HepG2 (cell line): ENCODE results near the gene SYNGAP1. TPM values are rescaled to one million over a fixed set of nuclear protein-coding genes. Genes with fewer than 3 reads are reported as not detected.

Experiments used
- ATAC-seq: fragments of 200-7000 bp; cut with Tn5 transposase; 3 replicates; pipeline ENCODE4 v1.9.1; 2020; ENCODE audit warnings: mild to moderate bottlenecking, moderate library complexity
- BruUV-seq: library from RNA; stranded (reverse); fragments of 400-500 nt; replicated peaks from 2 replicates; lab custom pipeline; 2021; lab: Mats Ljungman, UMichigan
- CTCF ChIA-PET: fragments of 300-600 bp; formaldehyde crosslinking; extraction: SDS; loops from one replicate; lab custom pipeline; 2021; ENCODE audit warnings: low total read pairs, inconsistent platforms, low intra/inter-chr PET ratio; lab: Yijun Ruan, JAX
- POLR2A ChIA-PET: fragments of 350-600 bp; sonication (Branson Sonifier 250); formaldehyde crosslinking; loops from one replicate; lab custom pipeline; 2020; ENCODE audit warnings: antibody characterized with exemption, inconsistent platforms; lab: Yijun Ruan, JAX
- DNase-seq: peaks from one replicate; pipeline ENCODE4 v3.0.0-alpha.2; 2015; ENCODE audit warnings: low spot score
- FAIRE-seq: peaks from 3 replicates; lab custom pipeline; 2011; peaks lifted over from hg19 to GRCh38; lab: Jason Lieb, UNC
- H2AFZ ChIP-seq: one replicate; pipeline ENCODE4 v1.6.1; 2011; ENCODE audit warnings: low read length, inconsistent platforms
- H3K27ac ChIP-seq: fragments of 300-600 bp; 3 replicates; pipeline ENCODE4 v1.8.0; 2011; ENCODE audit warnings: mixed run types, mild to moderate bottlenecking, mixed read lengths, low read length, inconsistent platforms; ENCODE audit not compliant: insufficient read depth; ENCODE audit errors: extremely low read length
- H3K27me3 ChIP-seq, 2 experiments: fragments of 200-600 bp in 1 of 2; 2 replicates in 1 of 2; 3 replicates in 1 of 2; pipeline versions ENCODE4 v1.6.0 to v1.8.0; 2011; ENCODE audit warnings: low read length in 2 of 2, mild to moderate bottlenecking in 2 of 2, moderate library complexity in 2 of 2, inconsistent platforms in 1 of 2; ENCODE audit not compliant: insufficient read depth in 2 of 2, control insufficient read depth in 1 of 2
- H3K36me3 ChIP-seq, 2 experiments: fragments of 200-600 bp in 1 of 2; replicated peaks in 1 of 2; 2 replicates in 1 of 2; 3 replicates in 1 of 2; pipeline versions ENCODE4 v1.5.1 to v1.8.0; 2011; ENCODE audit warnings: low read length in 2 of 2, inconsistent platforms in 1 of 2; ENCODE audit not compliant: insufficient read depth in 2 of 2, control insufficient read depth in 1 of 2
- H3K4me1 ChIP-seq: 2 replicates; pipeline ENCODE4 v1.5.1; 2012; ENCODE audit warnings: low read length, inconsistent platforms; ENCODE audit not compliant: insufficient read depth
- H3K4me2 ChIP-seq: 2 replicates; pipeline ENCODE4 v1.6.0; 2011; ENCODE audit warnings: low read depth, low read length, inconsistent platforms
- H3K4me3 ChIP-seq, 3 experiments: fragments of 200-600 bp in 1 of 3; sonication (generic), shearing (Covaris generic) in 1 of 3; replicated peaks in 1 of 3; 2 replicates each; pipeline ENCODE4 v1.5.1; 2011 to 2016; ENCODE audit warnings: low read length in 3 of 3, inconsistent platforms in 2 of 3, low read depth in 2 of 3, mild to moderate bottlenecking in 2 of 3, control low read depth in 1 of 3, mixed read lengths in 1 of 3; ENCODE audit not compliant: insufficient read depth in 1 of 3
- H3K79me2 ChIP-seq: one replicate; pipeline ENCODE4 v1.6.1; 2011; ENCODE audit warnings: low read length, inconsistent platforms; ENCODE audit not compliant: insufficient read depth
- H3K9ac ChIP-seq: 2 replicates; pipeline ENCODE4 v1.6.0; 2011; ENCODE audit warnings: mild to moderate bottlenecking, low read depth, low read length, inconsistent platforms; ENCODE audit not compliant: insufficient read depth
- H3K9me3 ChIP-seq: 2 replicates; pipeline ENCODE4 v1.5.1; 2012; ENCODE audit warnings: mild to moderate bottlenecking, low read length
- H4K20me1 ChIP-seq: 2 replicates; pipeline ENCODE4 v1.6.0; 2011; ENCODE audit warnings: inconsistent platforms, mild to moderate bottlenecking, low read length, moderate library complexity; ENCODE audit not compliant: insufficient read depth
- ARID4A ChIP-seq: sonication (generic); formaldehyde crosslinking; IDR thresholded peaks from 2 replicates; pipeline ENCODE4 v1.5.0; 2020; ENCODE audit warnings: mild to moderate bottlenecking, missing genetic modification reagents, borderline replicate concordance
- ATF4 ChIP-seq, 2 experiments: fragments of 450-650 bp in 1 of 2; sonication (generic) in 1 of 2; formaldehyde crosslinking; IDR thresholded peaks; 2 replicates each; pipeline versions ENCODE4 v1.5.0 to v1.8.0; 2020 to 2022; ENCODE audit warnings: mild to moderate bottlenecking in 1 of 2, missing genetic modification reagents in 1 of 2
- ATF7-NPFF ChIP-seq: sonication (generic); formaldehyde crosslinking; IDR thresholded peaks from 2 replicates; pipeline ENCODE4 v1.8.1; 2023; ENCODE audit warnings: mild to moderate bottlenecking, low read depth, missing genetic modification reagents, moderate library complexity
- CERS6 ChIP-seq: sonication (generic); formaldehyde crosslinking; IDR thresholded peaks from 2 replicates; pipeline ENCODE4 v1.5.0; 2020; ENCODE audit warnings: missing genetic modification reagents
- DDIT3 ChIP-seq: sonication (generic); formaldehyde crosslinking; IDR thresholded peaks from 2 replicates; pipeline ENCODE4 v1.4.0; 2020; ENCODE audit warnings: mild to moderate bottlenecking, missing genetic modification reagents
- DRAP1 ChIP-seq: IDR thresholded peaks from 2 replicates; pipeline ENCODE4 v1.6.1; 2016; ENCODE audit warnings: missing genetic modification reagents, missing compliant biosample characterization
- GZF1 ChIP-seq: sonication (generic); formaldehyde crosslinking; IDR thresholded peaks from 2 replicates; pipeline ENCODE4 v1.5.1; 2020; ENCODE audit warnings: mild to moderate bottlenecking, missing genetic modification reagents
- KMT2B ChIP-seq: IDR thresholded peaks from 2 replicates; pipeline ENCODE4 v1.6.1; 2016; ENCODE audit warnings: missing genetic modification reagents, missing compliant biosample characterization
- MTF1 ChIP-seq: sonication (generic); formaldehyde crosslinking; IDR thresholded peaks from 2 replicates; pipeline ENCODE4 v1.5.0; 2020; ENCODE audit warnings: missing genetic modification reagents
- RAD51 ChIP-seq: fragments of 450-650 bp; IDR thresholded peaks from 2 replicates; pipeline ENCODE4 v1.6.1; 2016; ENCODE audit warnings: borderline replicate concordance
- SAP130 ChIP-seq: IDR thresholded peaks from 2 replicates; pipeline ENCODE4 v1.6.1; 2016; ENCODE audit warnings: low read depth
- SIX1 ChIP-seq: sonication (generic); formaldehyde crosslinking; IDR thresholded peaks from 2 replicates; pipeline ENCODE4 v1.4.0; 2020; ENCODE audit warnings: missing genetic modification reagents, borderline replicate concordance
- SPEN ChIP-seq: sonication (generic); formaldehyde crosslinking; IDR thresholded peaks from 2 replicates; pipeline ENCODE4 v1.5.1; 2020; ENCODE audit warnings: low read depth, mild to moderate bottlenecking, missing genetic modification reagents
- ZKSCAN5 ChIP-seq: sonication (generic); formaldehyde crosslinking; IDR thresholded peaks from 2 replicates; pipeline ENCODE4 v1.5.1; 2020; ENCODE audit warnings: mild to moderate bottlenecking, missing genetic modification reagents
- ZNF274 ChIP-seq: sonication (generic); formaldehyde crosslinking; IDR thresholded peaks from 2 replicates; pipeline ENCODE4 v1.5.1; 2020; ENCODE audit warnings: mild to moderate bottlenecking, missing genetic modification reagents
- ZNF343 ChIP-seq: sonication (generic); formaldehyde crosslinking; IDR thresholded peaks from 2 replicates; pipeline ENCODE4 v1.4.0; 2020; ENCODE audit warnings: mild to moderate bottlenecking, missing genetic modification reagents
- ZNF441 ChIP-seq: sonication (generic); formaldehyde crosslinking; IDR thresholded peaks from 2 replicates; pipeline ENCODE4 v1.7.0; 2021; ENCODE audit warnings: missing genetic modification reagents, borderline replicate concordance
- ZNF652 ChIP-seq: IDR thresholded peaks from 2 replicates; pipeline ENCODE4 v1.6.1; 2016; ENCODE audit warnings: low read depth, borderline replicate concordance
- WGBS: methylation state at CpG from one replicate; pipeline ENCODE4 v1.1.6; 2017; ENCODE audit warnings: low lambda C conversion rate; 5-methylcytosine and 5-hydroxymethylcytosine counted together
- in situ Hi-C: cut with HindIII; loops from 2 replicates; pipeline ENCODE4 v1.10.0; 2017; ENCODE audit warnings: low pct_unique_long_range_greater_than_20kb; ENCODE audit not compliant: extremely low pct_ligation_motif_present
- intact Hi-C: fragments of 100-400 bp; cut with micrococcal nuclease; formaldehyde crosslinking; loops from one replicate; pipeline ENCODE4 v1.10.0; 2022; ENCODE audit not compliant: unreplicated experiment
- polyA plus RNA-seq, 8 experiments: library from polyadenylated mRNA; depleted of rRNA in 3 of 8; stranded (reverse) in 7 of 8; unstranded in 1 of 8; fragments of >200 nt; fragmentation: Illumina TruSeq in 4 of 8; extraction: Trizol in 4 of 8; gene quantifications; 2 replicates each; pipeline versions ENCODE4 v1.2.1 to v1.2.3, GENCODE V29; 2011 to 2016; ENCODE audit warnings: low read depth in 4 of 8, missing spikeins in 1 of 8, mixed read lengths in 1 of 8; ENCODE audit not compliant: insufficient read depth in 1 of 8
- total RNA-seq, 5 experiments: library from RNA; depleted of rRNA; stranded (reverse); fragments of >200 nt; fragmentation: Illumina TruSeq; extraction: Trizol; gene quantifications; 2 replicates each; pipeline ENCODE4 v1.2.3, GENCODE V29; 2016; ENCODE audit warnings: low read depth in 1 of 5

SYNGAP1 gene
- total and polyA plus RNA-seq, 2 of the 13 experiments (the other 11 are each of a cell fraction or from before 2014, with no cell fraction given) = 0.75 to 1.1 TPM

- Histone ChIP-seq H3K36me3 (no peaks in the 10 kb centered on the region; a peak in 1 of 5 replicates), H3K79me2 (peaks cover 51% of the 10 kb centered on the region), H3K27me3 (no peaks in the 10 kb centered on the region; a peak in 1 of 5 replicates), H3K4me3 (peak overlapping the region; percentile 83 to 95 (median 90)), H3K9me3 (no peaks in the 10 kb centered on the region), H3K27ac (peak overlapping the region; percentile 82), H2AFZ (no peak overlapping the region), H3K4me2 (peak overlapping the region; percentile 80), H4K20me1 (no peaks in the 10 kb centered on the region), H3K4me1 (peaks cover 49% of the 10 kb centered on the region), H3K9ac (peak overlapping the region; percentile 90)
- ChIA-PET POLR2A (no interaction called here), CTCF (interaction anchor here (1.0 to 1.5 kb wide), 3 partner anchors 34 to 112 kb away, joined by 3 to 19 read pairs (median 5); no protein-coding TSS in a partner anchor)
- peak; percentile 17 for ATAC-seq
- DNase-seq = no peak
- WGBS = 2% methylated on average over 9 of the region's 31 CpGs
- FAIRE-seq = no peak
- TSS peak; percentile 85 for BruUV-seq
- in situ Hi-C loops (no loop called here), intact Hi-C loops (loop anchor here (1.0 to 5.0 kb wide), 5 partner anchors 18 to 195 kb away; partner anchors contain the start of gene CUTA)
- no peak for TF ChIP-seq MTF1 (CRISPR knock-in tag)
- no peak for TF ChIP-seq GZF1 (CRISPR knock-in tag)
- no peak for TF ChIP-seq ATF4 (CRISPR knock-in tag; IDR thresholded peaks at IDR 0.05)
- 0 out of 2 replicates have a peak, but pooled peaks have one; percentile 28 for TF ChIP-seq ZNF343 (CRISPR knock-in tag)
- TF ChIP-seq SPEN (CRISPR knock-in tag) = no peak
- TF ChIP-seq ZNF441 (CRISPR knock-in tag) = no peak
- TF ChIP-seq ZNF274 (CRISPR knock-in tag) = no peak
- TF ChIP-seq ARID4A (CRISPR knock-in tag) = peak; percentile 74
- no peak; the same call in 1 of the 2 replicates for TF ChIP-seq ATF7-NPFF (CRISPR knock-in tag)
- TF ChIP-seq DRAP1 = no peak
- no peak for TF ChIP-seq SIX1 (CRISPR knock-in tag)
- TF ChIP-seq ZKSCAN5 (CRISPR knock-in tag) = 0 out of 2 replicates have a peak, but pooled peaks have one; percentile 55
- TF ChIP-seq KMT2B (CRISPR knock-in tag) = no peak
- TF ChIP-seq DDIT3 (CRISPR knock-in tag) = no peak
- TF ChIP-seq CERS6 (CRISPR knock-in tag) = no peak
- no peak for TF ChIP-seq ZNF652 (CRISPR knock-in tag)
- no peak; the same call in 1 of the 2 replicates for TF ChIP-seq SAP130
- TF ChIP-seq RAD51 = no peak
Measured at GRCh38 chr6:33391922-33392594, 27.8 kb upstream of the SYNGAP1 start.
